ENCODE results near the gene COL4A1. TPM values are rescaled to one million over a fixed set of nuclear protein-coding genes. Genes with fewer than 3 reads are reported as not detected.

COL4A1 gene
- total RNA-seq, 3 donors from 2014 or later, result 118 to 1,008 (median 370) TPM

DNA sequence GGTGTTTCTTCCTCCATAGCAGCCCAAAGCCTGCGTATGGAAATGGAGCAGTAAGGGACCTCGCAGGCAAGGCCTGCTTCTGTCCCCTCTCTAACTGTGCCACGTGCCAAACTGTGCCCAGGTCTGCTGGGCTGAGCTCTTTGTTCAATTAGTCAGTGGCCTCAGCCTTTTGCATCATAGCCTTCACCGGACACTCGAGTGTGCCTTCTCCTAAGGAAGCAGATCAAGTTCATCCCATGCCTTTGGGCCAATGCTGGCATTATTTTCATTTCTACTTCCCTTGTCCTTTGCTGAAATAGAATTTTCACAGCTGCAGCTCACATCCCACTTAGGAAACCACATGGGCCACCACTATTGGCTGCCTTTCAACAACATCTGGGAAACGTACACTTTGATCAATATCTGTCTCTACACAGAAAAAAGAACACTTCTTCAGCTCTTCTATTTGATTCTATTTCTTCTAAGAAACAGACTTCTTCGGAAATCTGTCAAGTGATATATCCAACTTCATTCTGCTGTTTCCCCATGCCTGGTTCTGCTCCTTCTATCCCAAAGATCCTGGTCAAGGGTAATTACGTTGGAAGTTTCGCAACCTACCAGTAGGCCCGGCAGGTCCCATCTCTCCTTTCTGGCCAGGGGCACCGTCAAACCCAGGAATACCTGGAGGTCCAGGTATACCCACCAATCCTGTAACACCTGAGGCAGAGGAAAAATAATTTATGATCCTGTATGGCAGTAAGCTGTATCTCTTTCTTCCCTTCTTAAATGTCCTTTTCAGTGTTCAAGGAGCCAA is 143.9 kb downstream of the COL4A1 start:
- H3K36me3 ChIP-seq, result no peaks in the 10 kb centered on the region
- no peaks in the 10 kb centered on the region for H3K4me1 ChIP-seq
- intact Hi-C loops (cut with DNase I; ENCODE audit: low total_unique reads), result no loop called here
- TF ChIP-seq, protein P1, sequence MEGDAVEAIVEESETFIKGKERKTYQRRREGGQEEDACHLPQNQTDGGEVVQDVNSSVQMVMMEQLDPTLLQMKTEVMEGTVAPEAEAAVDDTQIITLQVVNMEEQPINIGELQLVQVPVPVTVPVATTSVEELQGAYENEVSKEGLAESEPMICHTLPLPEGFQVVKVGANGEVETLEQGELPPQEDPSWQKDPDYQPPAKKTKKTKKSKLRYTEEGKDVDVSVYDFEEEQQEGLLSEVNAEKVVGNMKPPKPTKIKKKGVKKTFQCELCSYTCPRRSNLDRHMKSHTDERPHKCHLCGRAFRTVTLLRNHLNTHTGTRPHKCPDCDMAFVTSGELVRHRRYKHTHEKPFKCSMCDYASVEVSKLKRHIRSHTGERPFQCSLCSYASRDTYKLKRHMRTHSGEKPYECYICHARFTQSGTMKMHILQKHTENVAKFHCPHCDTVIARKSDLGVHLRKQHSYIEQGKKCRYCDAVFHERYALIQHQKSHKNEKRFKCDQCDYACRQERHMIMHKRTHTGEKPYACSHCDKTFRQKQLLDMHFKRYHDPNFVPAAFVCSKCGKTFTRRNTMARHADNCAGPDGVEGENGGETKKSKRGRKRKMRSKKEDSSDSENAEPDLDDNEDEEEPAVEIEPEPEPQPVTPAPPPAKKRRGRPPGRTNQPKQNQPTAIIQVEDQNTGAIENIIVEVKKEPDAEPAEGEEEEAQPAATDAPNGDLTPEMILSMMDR (IDR thresholded peaks at IDR 0.05), result no peak
- TF ChIP-seq POLR2AphosphoS5 (IDR thresholded peaks at IDR 0.05), result no peak
- no peak for TF ChIP-seq POLR2A (IDR thresholded peaks at IDR 0.05)
- H3K27me3 ChIP-seq, result no peaks in the 10 kb centered on the region
- peak overlapping the region in 1 of 2 donors; percentile 3 for H3K27ac ChIP-seq
- no peaks in the 10 kb centered on the region for H3K9me3 ChIP-seq
- DNase-seq (ENCODE audit: low spot score in 2 of 2), result no peak
- H3K4me3 ChIP-seq, result no peak overlapping the region

DNA sequence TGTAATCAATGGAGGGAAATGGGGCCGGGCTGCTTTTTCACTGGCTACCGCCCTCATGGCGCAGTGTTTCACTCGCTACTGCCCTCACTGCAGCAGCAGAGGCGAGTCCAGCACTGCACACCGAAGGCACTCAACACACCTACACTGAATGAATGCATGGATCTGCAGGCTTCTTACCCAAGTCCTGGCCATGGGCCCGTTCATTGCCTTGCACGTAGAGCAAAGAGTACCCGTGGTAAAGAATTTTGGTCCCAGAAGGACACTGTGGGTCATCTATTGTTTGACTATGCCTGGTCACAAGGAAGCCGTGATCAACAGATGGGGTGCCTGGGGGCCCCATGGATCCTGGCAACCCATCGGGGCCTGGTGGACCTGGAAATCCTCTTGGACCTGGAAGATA is 144.9 kb downstream of the COL4A1 start:
- DNase-seq (ENCODE audit: low spot score in 2 of 2), result no peak
- TF ChIP-seq POLR2AphosphoS5 (IDR thresholded peaks at IDR 0.05), result no peak
- no peak for TF ChIP-seq POLR2A (IDR thresholded peaks at IDR 0.05)
- TF ChIP-seq, protein P1 (IDR thresholded peaks at IDR 0.05), result no peak
- intact Hi-C loops (cut with DNase I; ENCODE audit: low total_unique reads), result no loop called here
- Histone ChIP-seq H3K36me3 (no peaks in the 10 kb centered on the region), H3K4me3 (no peak overlapping the region), H3K27me3 (no peaks in the 10 kb centered on the region), H3K4me1 (no peaks in the 10 kb centered on the region), H3K9me3 (no peaks in the 10 kb centered on the region), H3K27ac (no peak overlapping the region)

DNA sequence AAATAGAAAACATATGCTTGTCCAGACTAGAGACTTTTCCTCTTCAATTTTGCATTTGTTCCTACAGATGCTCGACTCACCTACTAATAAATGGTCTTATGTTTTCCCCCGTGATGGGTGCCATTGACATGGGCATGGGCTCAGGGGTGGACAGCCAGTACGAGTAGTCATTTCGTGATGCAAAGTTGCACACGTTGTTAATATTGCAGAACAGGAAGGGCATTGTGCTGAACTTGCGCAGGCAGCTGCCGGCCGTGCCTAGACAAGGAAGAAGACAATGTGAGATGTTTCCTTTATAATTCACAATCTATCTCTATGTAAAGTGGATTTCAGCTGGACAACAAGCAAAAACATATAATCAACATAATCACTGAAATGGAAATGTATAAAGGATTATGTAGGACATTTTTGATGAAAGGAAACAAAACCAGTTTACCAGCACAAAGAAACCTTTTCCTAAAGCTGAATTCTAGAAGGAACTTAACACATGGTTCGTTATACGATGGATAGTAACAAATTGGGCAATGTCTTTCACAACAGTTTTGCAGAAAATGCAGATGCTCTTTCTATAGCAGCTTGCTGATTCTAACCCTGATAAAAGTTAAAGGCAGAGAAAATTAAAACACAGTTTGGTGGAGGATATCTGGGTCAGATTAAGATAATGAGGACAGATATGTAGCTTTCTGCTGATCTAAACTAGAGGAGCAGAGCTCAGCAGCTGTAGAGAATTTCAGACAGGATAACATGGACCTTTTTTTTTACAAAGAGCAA is 145.7 kb downstream of the COL4A1 start:
- intact Hi-C loops (cut with DNase I; ENCODE audit: low total_unique reads), result no loop called here
- H3K36me3 ChIP-seq, result no peaks in the 10 kb centered on the region
- no peaks in the 10 kb centered on the region for H3K4me1 ChIP-seq
- TF ChIP-seq POLR2AphosphoS5 (IDR thresholded peaks at IDR 0.05) (no peak), POLR2A (IDR thresholded peaks at IDR 0.05) (no peak)
- TF ChIP-seq, protein P1 (IDR thresholded peaks at IDR 0.05), result no peak
- no peaks in the 10 kb centered on the region for H3K9me3 ChIP-seq
- H3K27ac ChIP-seq, result no peak overlapping the region
- DNase-seq (ENCODE audit: low spot score in 2 of 2), result no peak
- no peaks in the 10 kb centered on the region for H3K27me3 ChIP-seq
- no peak overlapping the region for H3K4me3 ChIP-seq

DNA sequence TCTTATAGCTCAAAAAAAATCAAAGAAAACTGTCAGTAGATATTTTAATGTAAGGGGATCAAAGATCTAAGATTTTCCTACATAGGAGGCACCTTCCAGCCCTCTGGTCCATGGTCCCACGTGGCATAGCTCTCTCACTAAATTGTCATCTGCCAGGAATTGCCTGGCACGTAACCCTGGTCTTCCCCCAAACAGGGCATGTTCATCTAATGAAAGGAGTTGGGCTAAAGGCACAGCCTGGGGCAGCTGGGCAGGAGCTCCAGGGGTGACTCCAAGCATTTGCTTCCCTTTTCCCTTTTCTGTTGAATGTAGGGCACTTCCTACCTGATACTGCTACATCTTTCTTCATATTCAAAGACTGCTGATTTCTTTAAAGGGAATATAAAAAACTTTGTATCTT is 148.7 kb downstream of the COL4A1 start:
- Histone ChIP-seq H3K36me3 (no peaks in the 10 kb centered on the region), H3K4me3 (no peak overlapping the region), H3K27ac (no peak overlapping the region), H3K4me1 (no peaks in the 10 kb centered on the region), H3K9me3 (no peaks in the 10 kb centered on the region), H3K27me3 (no peaks in the 10 kb centered on the region)
- DNase-seq (ENCODE audit: low spot score in 2 of 2), result no peak
- TF ChIP-seq POLR2A (IDR thresholded peaks at IDR 0.05) (no peak), POLR2AphosphoS5 (IDR thresholded peaks at IDR 0.05) (no peak)
- TF ChIP-seq, protein P1 (IDR thresholded peaks at IDR 0.05), result no peak
- intact Hi-C loops (cut with DNase I; ENCODE audit: low total_unique reads), result no loop called here

DNA sequence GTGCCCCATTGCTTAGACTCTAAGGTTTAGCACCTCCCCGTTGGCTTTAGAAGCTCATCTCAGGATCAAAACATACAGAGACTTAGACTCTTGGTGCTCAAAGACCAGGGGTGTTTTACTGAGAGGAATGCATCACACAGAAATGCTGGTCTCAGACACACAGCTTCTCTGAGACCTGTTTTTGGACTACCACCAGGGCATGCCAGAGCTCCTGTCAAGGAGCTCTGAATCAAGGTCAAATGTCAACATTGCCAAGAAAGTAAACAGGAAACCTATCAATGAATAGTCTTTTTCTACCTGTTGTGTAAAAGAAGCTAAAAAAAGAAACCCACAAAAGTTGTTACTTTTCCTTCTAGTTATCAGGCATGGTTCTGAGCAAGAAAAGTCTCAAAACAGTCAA is 149.2 kb downstream of the COL4A1 start:
- H3K4me3 ChIP-seq, result no peak overlapping the region
- H3K4me1 ChIP-seq, result no peaks in the 10 kb centered on the region
- H3K9me3 ChIP-seq, result no peaks in the 10 kb centered on the region
- intact Hi-C loops (cut with DNase I; ENCODE audit: low total_unique reads), result no loop called here
- H3K36me3 ChIP-seq, result no peaks in the 10 kb centered on the region
- H3K27ac ChIP-seq, result no peak overlapping the region
- TF ChIP-seq POLR2A (IDR thresholded peaks at IDR 0.05) (no peak), POLR2AphosphoS5 (IDR thresholded peaks at IDR 0.05) (no peak)
- TF ChIP-seq, protein P1 (IDR thresholded peaks at IDR 0.05), result no peak
- H3K27me3 ChIP-seq, result no peaks in the 10 kb centered on the region
- no peak for DNase-seq (ENCODE audit: low spot score in 2 of 2)
